Smooth muscle cell (in vitro differentiated cells): ENCODE data around the gene MRPL14. TPM values are rescaled to one million over a fixed set of nuclear protein-coding genes. Genes with fewer than 3 reads are reported as not detected.

Experiments used
- DNase-seq: peaks from one replicate; lab custom pipeline; 2025; ENCODE audit not compliant: unreplicated experiment; lab: John Stamatoyannopoulos, UW
- H2AFZ ChIP-seq: fragments of 200-600 bp; sonication (generic); 2 replicates; pipeline ENCODE4 v1.6.0; 2016; ENCODE audit warnings: antibody characterized with exemption, low read depth, mild to moderate bottlenecking
- H3F3A ChIP-seq: fragments of 200-600 bp; sonication (generic); 2 replicates; pipeline ENCODE4 v1.6.0; 2017; ENCODE audit warnings: antibody characterized with exemption, low read depth
- H3K27ac ChIP-seq: fragments of 200-600 bp; sonication (generic); 2 replicates; pipeline ENCODE4 v1.5.1; 2016; ENCODE audit warnings: low read depth, mild to moderate bottlenecking
- H3K27me3 ChIP-seq: fragments of 200-600 bp; sonication (generic); 2 replicates; pipeline ENCODE4 v1.6.1; 2016; ENCODE audit warnings: low read depth, mild to moderate bottlenecking
- H3K36me3 ChIP-seq: fragments of 200-600 bp; sonication (generic); 2 replicates; pipeline ENCODE4 v1.5.1; 2016; ENCODE audit warnings: low read depth
- H3K4me1 ChIP-seq: fragments of 200-600 bp; sonication (generic); 2 replicates; pipeline ENCODE4 v1.5.1; 2016; ENCODE audit warnings: low read depth
- H3K4me2 ChIP-seq: fragments of 200-600 bp; sonication (generic); 2 replicates; pipeline ENCODE4 v1.6.0; 2016; ENCODE audit warnings: mild to moderate bottlenecking
- H3K4me3 ChIP-seq: fragments of 200-600 bp; sonication (generic); 2 replicates; pipeline ENCODE4 v1.5.1; 2016; ENCODE audit warnings: mild to moderate bottlenecking
- H3K79me2 ChIP-seq: fragments of 200-600 bp; sonication (generic); 2 replicates; pipeline ENCODE4 v1.6.0; 2016; ENCODE audit warnings: low read depth, mild to moderate bottlenecking
- H3K9ac ChIP-seq: fragments of 200-600 bp; sonication (generic); 2 replicates; pipeline ENCODE4 v1.6.0; 2016; ENCODE audit warnings: low read depth
- H3K9me3 ChIP-seq: fragments of 200-600 bp; sonication (generic); replicated peaks from 2 replicates; pipeline ENCODE4 v1.5.1; 2016; ENCODE audit warnings: low read depth
- H4K20me1 ChIP-seq: fragments of 200-600 bp; sonication (generic); 2 replicates; pipeline ENCODE4 v1.6.0; 2016; ENCODE audit warnings: low read depth
- WGBS: methylation state at CpG from one replicate; pipeline ENCODE4 v1.1.7; 2016; ENCODE audit warnings: low lambda C conversion rate; 5-methylcytosine and 5-hydroxymethylcytosine counted together
- polyA plus RNA-seq: library from polyadenylated mRNA; unstranded; fragments of >200 nt; fragmentation: Nextera tagmentation; extraction: Ambion mirVana; gene quantifications from 2 replicates; pipeline ENCODE4 v1.2.1, GENCODE V29; 2016
- total RNA-seq: library from RNA; depleted of rRNA; stranded (reverse); fragments of >200 nt; gene quantifications from 2 replicates; pipeline ENCODE4 v1.2.3, GENCODE V29; 2014
- TF ChIP-seq, protein P1 (sequence below): fragments of 200-600 bp; sonication (generic); IDR thresholded peaks from 2 replicates; pipeline ENCODE4 v1.5.1; 2017; ENCODE audit warnings: borderline replicate concordance, mild to moderate bottlenecking, antibody characterized with exemption; ENCODE audit not compliant: insufficient read depth, poor library complexity, severe bottlenecking

Gene MRPL14
- total and polyA plus RNA-seq, 2 experiments from 2014 or later: 53.4 to 97.9 TPM

DNA sequence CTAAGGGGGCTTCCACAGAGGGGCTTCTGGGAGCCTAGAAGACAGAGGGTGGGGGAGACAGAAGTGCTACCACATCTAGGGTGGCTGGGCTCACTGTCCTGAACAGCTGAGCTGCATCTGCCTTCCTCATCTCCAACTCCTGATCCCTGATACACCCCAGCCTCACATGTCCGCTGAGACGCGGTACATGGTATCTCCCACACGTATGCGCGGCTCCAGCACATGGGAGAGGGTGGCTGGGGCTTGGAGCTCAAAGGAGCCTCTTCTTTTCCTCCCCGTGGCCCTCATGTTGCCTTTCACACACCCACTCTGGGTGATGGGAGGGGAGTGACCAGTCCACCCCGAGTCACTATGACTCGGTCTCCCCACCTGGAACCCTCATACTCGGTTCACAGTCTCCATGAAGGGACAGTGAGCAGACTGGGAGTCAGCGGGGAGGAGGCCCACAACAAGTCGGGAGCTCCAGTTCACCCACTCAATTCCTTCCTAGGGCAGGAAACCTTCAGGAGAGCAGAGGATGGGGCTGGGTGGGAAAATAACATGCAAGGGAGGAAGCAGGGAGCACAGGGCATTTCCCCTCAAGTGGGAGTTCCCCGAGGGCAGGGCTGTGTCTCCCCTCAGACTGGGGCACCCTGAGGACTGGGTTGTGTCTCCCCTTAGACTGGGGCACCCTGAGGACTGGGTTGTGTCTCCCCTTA, 61.7 kb downstream of the MRPL14 start:
- TF ChIP-seq, protein P1, sequence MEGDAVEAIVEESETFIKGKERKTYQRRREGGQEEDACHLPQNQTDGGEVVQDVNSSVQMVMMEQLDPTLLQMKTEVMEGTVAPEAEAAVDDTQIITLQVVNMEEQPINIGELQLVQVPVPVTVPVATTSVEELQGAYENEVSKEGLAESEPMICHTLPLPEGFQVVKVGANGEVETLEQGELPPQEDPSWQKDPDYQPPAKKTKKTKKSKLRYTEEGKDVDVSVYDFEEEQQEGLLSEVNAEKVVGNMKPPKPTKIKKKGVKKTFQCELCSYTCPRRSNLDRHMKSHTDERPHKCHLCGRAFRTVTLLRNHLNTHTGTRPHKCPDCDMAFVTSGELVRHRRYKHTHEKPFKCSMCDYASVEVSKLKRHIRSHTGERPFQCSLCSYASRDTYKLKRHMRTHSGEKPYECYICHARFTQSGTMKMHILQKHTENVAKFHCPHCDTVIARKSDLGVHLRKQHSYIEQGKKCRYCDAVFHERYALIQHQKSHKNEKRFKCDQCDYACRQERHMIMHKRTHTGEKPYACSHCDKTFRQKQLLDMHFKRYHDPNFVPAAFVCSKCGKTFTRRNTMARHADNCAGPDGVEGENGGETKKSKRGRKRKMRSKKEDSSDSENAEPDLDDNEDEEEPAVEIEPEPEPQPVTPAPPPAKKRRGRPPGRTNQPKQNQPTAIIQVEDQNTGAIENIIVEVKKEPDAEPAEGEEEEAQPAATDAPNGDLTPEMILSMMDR: no peak
- Histone ChIP-seq H3K4me1 (peaks cover 17% of the 10 kb centered on the region), H3K79me2 (no peaks in the 10 kb centered on the region), H3K9me3 (no peaks in the 10 kb centered on the region), H3K4me2 (peak overlapping the region; percentile 53), H3K27me3 (no peaks in the 10 kb centered on the region), H3K27ac (peak overlapping the region; percentile 96), H3K9ac (peak overlapping the region; percentile 91), H3K4me3 (no peak overlapping the region), H4K20me1 (no peaks in the 10 kb centered on the region), H3K36me3 (no peaks in the 10 kb centered on the region), H3F3A (peaks cover 22% of the 10 kb centered on the region), H2AFZ (no peak overlapping the region)
- DNase-seq: no peak
- WGBS: 61% methylated on average over 13 of the region's 13 CpGs

DNA sequence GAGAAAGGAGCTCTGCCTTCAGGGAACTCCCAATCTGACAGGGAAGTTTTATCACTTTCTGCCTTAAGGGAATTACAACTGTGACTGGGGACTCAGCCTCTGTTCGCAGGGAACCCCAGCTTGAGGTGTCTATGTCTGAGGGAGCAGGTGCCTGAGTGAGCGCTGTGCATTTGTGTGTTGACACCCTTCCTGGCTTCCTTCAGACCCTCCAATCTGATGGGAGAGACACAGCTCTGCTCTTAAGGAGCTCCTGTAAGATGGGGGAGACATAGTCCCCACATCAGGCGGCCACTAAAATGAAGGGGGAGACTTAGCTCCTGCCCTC, 62.3 kb downstream of the MRPL14 start:
- H3K36me3 ChIP-seq: no peaks in the 10 kb centered on the region
- no peaks in the 10 kb centered on the region for H3K9me3 ChIP-seq
- H3K79me2 ChIP-seq: no peaks in the 10 kb centered on the region
- no peak overlapping the region for H3K4me3 ChIP-seq
- no peak for DNase-seq
- H3F3A ChIP-seq: peaks cover 22% of the 10 kb centered on the region
- H2AFZ ChIP-seq: no peak overlapping the region
- H4K20me1 ChIP-seq: no peaks in the 10 kb centered on the region
- peaks cover 17% of the 10 kb centered on the region for H3K4me1 ChIP-seq
- TF ChIP-seq, protein P1: no peak
- no peaks in the 10 kb centered on the region for H3K27me3 ChIP-seq
- peak overlapping the region; percentile 91 for H3K9ac ChIP-seq
- WGBS: 86% methylated on average over 3 of the region's 3 CpGs
- H3K27ac ChIP-seq: peak overlapping the region; percentile 96
- H3K4me2 ChIP-seq: peak overlapping the region; percentile 53

DNA sequence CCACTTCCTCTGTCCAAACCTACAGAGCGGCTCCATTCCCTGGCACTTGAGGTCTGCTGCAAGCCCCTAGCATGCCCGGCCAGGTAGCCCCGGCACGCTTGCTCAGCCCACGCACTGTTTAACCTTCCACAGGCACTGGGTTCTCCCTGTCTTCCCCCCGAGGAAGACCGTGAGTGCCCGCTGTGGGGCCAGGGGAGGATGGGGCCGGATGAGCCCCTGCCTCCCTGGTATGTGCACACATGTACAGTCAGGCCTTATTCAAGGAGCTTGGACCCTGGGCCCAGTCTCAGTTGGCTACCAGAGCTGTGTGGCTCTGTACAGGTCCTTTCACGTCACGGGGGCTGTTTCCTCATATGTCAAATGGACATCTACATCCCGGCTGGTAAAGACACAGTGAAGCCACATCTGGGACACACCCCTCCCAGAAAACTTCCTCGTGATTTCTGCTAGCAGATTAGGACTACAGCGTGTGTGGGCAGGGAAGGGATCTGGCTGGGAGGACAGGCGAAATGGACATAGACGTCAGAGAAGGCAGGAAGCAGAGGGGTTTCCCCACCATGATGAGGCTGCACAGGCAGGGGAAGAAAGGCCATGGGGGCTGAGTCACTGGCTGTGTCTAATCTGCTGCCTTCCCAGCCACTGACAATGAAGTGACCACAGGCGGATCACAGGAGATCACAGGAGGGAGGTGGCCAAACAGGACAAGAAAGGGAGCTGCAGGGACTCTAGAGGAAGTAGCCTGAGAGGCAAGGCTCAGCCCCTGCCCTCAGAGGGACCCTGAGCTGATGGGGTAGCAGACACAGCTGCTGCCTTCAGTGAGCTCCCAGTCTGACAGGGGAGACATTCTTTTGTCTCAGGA, 62.9 kb downstream of the MRPL14 start:
- no peak overlapping the region for H2AFZ ChIP-seq
- H4K20me1 ChIP-seq: no peaks in the 10 kb centered on the region
- WGBS: 47% methylated on average over 17 of the region's 17 CpGs
- H3K9me3 ChIP-seq: no peaks in the 10 kb centered on the region
- peaks cover 22% of the 10 kb centered on the region for H3F3A ChIP-seq
- H3K36me3 ChIP-seq: no peaks in the 10 kb centered on the region
- no peak overlapping the region for H3K4me3 ChIP-seq
- no peak for DNase-seq
- TF ChIP-seq, protein P1: no peak
- peaks cover 17% of the 10 kb centered on the region for H3K4me1 ChIP-seq
- H3K9ac ChIP-seq: peak overlapping the region; percentile 91
- no peaks in the 10 kb centered on the region for H3K79me2 ChIP-seq
- H3K27ac ChIP-seq: peak overlapping the region; percentile 96
- peak overlapping the region; percentile 53 for H3K4me2 ChIP-seq
- H3K27me3 ChIP-seq: no peaks in the 10 kb centered on the region
